Chondrocyte (in vitro differentiated cells): ENCODE results near the gene NBAS. TPM values are rescaled to one million over a fixed set of nuclear protein-coding genes. Genes with fewer than 3 reads are reported as not detected.

Experiments used
- DNase-seq: peaks from one replicate; pipeline ENCODE4 v3.0.0; 2021; ENCODE audit warnings: mixed read lengths, low spot score
- H3K27ac Mint-ChIP-seq: one replicate; pipeline ENCODE4 v1.8.0; 2021; ENCODE audit warnings: mild to moderate bottlenecking, moderate library complexity, mixed read lengths; ENCODE audit not compliant: unreplicated experiment
- H3K27me3 Mint-ChIP-seq: 2 replicates; pipeline ENCODE4 v1.8.0; 2021; ENCODE audit warnings: low read depth, mixed read lengths
- H3K36me3 Mint-ChIP-seq: 2 replicates; pipeline ENCODE4 v1.8.0; 2021; ENCODE audit warnings: low read depth, mixed read lengths
- H3K4me1 Mint-ChIP-seq: 2 replicates; pipeline ENCODE4 v1.8.0; 2021; ENCODE audit warnings: low read depth, mild to moderate bottlenecking, mixed read lengths
- H3K4me3 Mint-ChIP-seq: one replicate; pipeline ENCODE4 v1.8.0; 2021; ENCODE audit warnings: mild to moderate bottlenecking, moderate library complexity, mixed read lengths; ENCODE audit not compliant: unreplicated experiment
- H3K9me3 Mint-ChIP-seq: 2 replicates; pipeline ENCODE4 v1.8.0; 2021; ENCODE audit warnings: low read depth, mixed read lengths
- CTCF ChIP-seq: fragments of 200-600 bp; sonication (generic); IDR thresholded peaks from 2 replicates; pipeline ENCODE4 v1.5.0; 2021; ENCODE audit warnings: antibody characterized with exemption, mild to moderate bottlenecking, moderate library complexity
- total RNA-seq: library from RNA; stranded (reverse); gene quantifications from 3 replicates; pipeline ENCODE4 v1.2.1, GENCODE V29; 2021

The NBAS gene
- total RNA-seq, 1 donor from 2014 or later, result 47.6 TPM

GRCh38 chr2:15533860-15534480 is 27.2 kb downstream of the NBAS start:
- TF ChIP-seq CTCF, result no peak
- peaks cover 22% of the 10 kb centered on the region for H3K36me3 Mint-ChIP-seq

DNA sequence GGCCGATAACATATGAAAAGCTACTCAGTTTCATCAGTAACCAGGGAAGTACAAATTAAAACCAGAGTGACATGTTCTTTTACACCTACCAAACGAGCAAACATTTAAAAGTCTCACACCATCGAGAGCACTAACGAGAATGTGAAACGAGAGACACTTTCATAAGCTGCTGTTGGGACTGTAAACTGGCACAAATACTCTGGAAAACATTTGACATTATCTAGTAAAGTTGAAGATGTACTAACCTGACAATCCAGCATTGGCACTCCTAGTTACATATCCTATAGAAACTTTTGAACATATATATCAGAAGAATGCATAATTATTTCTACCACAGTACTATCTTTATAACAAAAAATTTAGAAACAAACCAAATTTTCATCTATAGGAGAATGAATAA is 28.1 kb downstream of the NBAS start:
- no peaks in the 10 kb centered on the region for H3K27me3 Mint-ChIP-seq
- H3K27ac Mint-ChIP-seq, result no peak overlapping the region
- H3K4me1 Mint-ChIP-seq, result no peaks in the 10 kb centered on the region
- peaks cover 4% of the 10 kb centered on the region for H3K9me3 Mint-ChIP-seq
- H3K4me3 Mint-ChIP-seq, result no peak overlapping the region
- TF ChIP-seq CTCF, result no peak
- peaks cover 22% of the 10 kb centered on the region for H3K36me3 Mint-ChIP-seq
- no peak for DNase-seq

More at GRCh38 chr2:15533860-15534480, 27.2 kb downstream of the NBAS start:
- DNase-seq, result no peak
- H3K27me3 Mint-ChIP-seq, result no peaks in the 10 kb centered on the region
- peaks cover 4% of the 10 kb centered on the region for H3K9me3 Mint-ChIP-seq
- H3K27ac Mint-ChIP-seq, result no peak overlapping the region
- no peak overlapping the region for H3K4me3 Mint-ChIP-seq
- no peaks in the 10 kb centered on the region for H3K4me1 Mint-ChIP-seq

DNA sequence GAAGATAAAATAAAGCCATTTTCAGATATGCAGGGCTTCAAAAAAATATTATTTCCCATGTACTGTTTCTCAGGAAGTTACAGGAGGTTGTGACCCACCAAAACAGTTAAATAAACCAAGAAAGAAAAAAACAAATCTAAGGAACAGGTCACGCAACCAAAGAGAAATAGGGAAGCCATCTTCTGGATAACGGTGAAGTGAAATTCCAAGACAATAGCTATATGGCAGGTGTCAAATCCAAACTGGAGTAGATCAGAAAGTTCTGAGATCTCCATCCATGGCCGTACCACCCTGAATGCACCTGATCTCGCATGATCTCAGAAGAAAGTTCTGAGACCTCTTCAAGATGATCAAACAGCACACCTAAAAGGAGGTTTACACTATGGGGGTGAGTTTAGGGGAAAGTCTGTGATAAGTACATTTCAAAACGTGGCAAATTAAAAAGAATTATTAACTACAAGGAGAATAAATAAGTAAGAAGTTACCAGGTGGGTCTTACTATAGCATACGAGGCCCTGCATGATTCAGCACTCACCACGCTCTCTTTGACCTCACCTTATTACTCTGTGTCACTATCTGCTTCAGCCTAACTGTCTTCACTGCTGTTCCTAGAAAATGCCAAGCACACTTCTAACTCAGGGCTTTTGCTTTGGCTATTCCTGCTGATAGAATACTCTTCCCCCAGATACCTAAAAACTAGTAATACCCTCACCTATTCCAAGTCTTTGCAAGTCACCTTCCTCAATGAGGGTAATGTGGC is 29.9 kb downstream of the NBAS start:
- H3K27ac Mint-ChIP-seq, result no peak overlapping the region
- H3K36me3 Mint-ChIP-seq, result peaks cover 27% of the 10 kb centered on the region
- no peaks in the 10 kb centered on the region for H3K27me3 Mint-ChIP-seq
- no peak overlapping the region for H3K4me3 Mint-ChIP-seq
- H3K4me1 Mint-ChIP-seq, result no peaks in the 10 kb centered on the region
- H3K9me3 Mint-ChIP-seq, result no peaks in the 10 kb centered on the region
- no peak for DNase-seq
- TF ChIP-seq CTCF, result no peak

- TF ChIP-seq CTCF, result no peak
- no peak for DNase-seq
- no peaks in the 10 kb centered on the region for H3K9me3 Mint-ChIP-seq
- H3K27me3 Mint-ChIP-seq, result no peaks in the 10 kb centered on the region
- no peak overlapping the region for H3K4me3 Mint-ChIP-seq
- H3K36me3 Mint-ChIP-seq, result peaks cover 33% of the 10 kb centered on the region
- peaks cover 2% of the 10 kb centered on the region for H3K4me1 Mint-ChIP-seq
- H3K27ac Mint-ChIP-seq, result no peak overlapping the region
These were observed 33.9 kb downstream of the NBAS start for GRCh38 chr2:15527074-15527739.

GRCh38 chr2:15521641-15522181 is 39.4 kb downstream of the NBAS start:
- no peak for DNase-seq
- no peaks in the 10 kb centered on the region for H3K27me3 Mint-ChIP-seq
- H3K9me3 Mint-ChIP-seq, result no peaks in the 10 kb centered on the region
- H3K27ac Mint-ChIP-seq, result no peak overlapping the region
- peaks cover 16% of the 10 kb centered on the region for H3K36me3 Mint-ChIP-seq
- no peak for TF ChIP-seq CTCF
- no peak overlapping the region for H3K4me3 Mint-ChIP-seq
- peaks cover 9% of the 10 kb centered on the region for H3K4me1 Mint-ChIP-seq
